Endothelial cell of umbilical vein (primary cell): ENCODE measurements around the gene CES5A. TPM values are rescaled to one million over a fixed set of nuclear protein-coding genes. Genes with fewer than 3 reads are reported as not detected.

Experiments used
- Bru-seq: library from RNA; stranded (reverse); fragments of 400-500 nt; gene quantifications from one replicate; lab custom pipeline; 2021; lab: Mats Ljungman, UMichigan
- BruChase-seq, 2 experiments: library from RNA; stranded (reverse); fragments of 400-500 nt; gene quantifications; one replicate each; lab custom pipeline; 2021; lab: Mats Ljungman, UMichigan
- BruUV-seq: library from RNA; stranded (reverse); fragments of 400-500 nt; replicated peaks from 2 replicates; lab custom pipeline; 2021; lab: Mats Ljungman, UMichigan
- CTCF ChIA-PET: fragments of 300-600, 350-600 bp; sonication (Branson Sonifier 250); formaldehyde crosslinking; loops from one replicate; lab custom pipeline; 2021; ENCODE audit warnings: antibody characterized with exemption, inconsistent platforms; lab: Charles Lee
- POLR2A ChIA-PET: fragments of 300-600, 350-600 bp; sonication (Branson Sonifier 250); formaldehyde crosslinking; loops from one replicate; lab custom pipeline; 2021; ENCODE audit warnings: antibody characterized with exemption, inconsistent platforms; lab: Charles Lee
- DNase-seq: peaks from one replicate; pipeline ENCODE4 v3.0.0-alpha.2; 2011; ENCODE audit warnings: low read depth, low spot score
- FAIRE-seq: peaks from 2 replicates; lab custom pipeline; 2011; peaks lifted over from hg19 to GRCh38; lab: Jason Lieb, UNC
- H2AFZ ChIP-seq: 2 replicates; pipeline ENCODE4 v1.6.0; 2012; ENCODE audit warnings: low read depth, low read length, control low read depth, inconsistent platforms
- H3K27ac ChIP-seq: 2 replicates; pipeline ENCODE4 v1.5.1; 2011; ENCODE audit warnings: low read depth, mild to moderate bottlenecking, control low read depth, low read length, moderate library complexity; ENCODE audit not compliant: insufficient read depth
- H3K27me3 ChIP-seq, 2 experiments: 2 replicates each; pipeline versions ENCODE4 v1.6.0 to v1.6.1; 2011; ENCODE audit warnings: low read length in 2 of 2, mixed read lengths in 1 of 2; ENCODE audit not compliant: control insufficient read depth in 2 of 2, insufficient read depth in 2 of 2
- H3K36me3 ChIP-seq, 2 experiments: 2 replicates in 1 of 2; 3 replicates in 1 of 2; pipeline ENCODE4 v1.5.1; 2011; ENCODE audit warnings: low read length in 2 of 2, mild to moderate bottlenecking in 1 of 2, moderate library complexity in 1 of 2; ENCODE audit not compliant: control insufficient read depth in 2 of 2, insufficient read depth in 2 of 2; ENCODE audit errors: extremely low read depth in 1 of 2
- H3K4me1 ChIP-seq: 3 replicates; pipeline ENCODE4 v1.5.1; 2011; ENCODE audit warnings: mild to moderate bottlenecking, low read length; ENCODE audit not compliant: control insufficient read depth, insufficient read depth; ENCODE audit errors: extremely low read depth
- H3K4me2 ChIP-seq: 2 replicates; pipeline ENCODE4 v1.6.1; 2011; ENCODE audit warnings: low read length, control low read depth, mixed read lengths; ENCODE audit not compliant: insufficient read depth
- H3K4me3 ChIP-seq, 3 experiments: fragments of 200-600 bp in 1 of 3; sonication (generic), shearing (Covaris generic) in 1 of 3; replicated peaks in 1 of 3; 2 replicates each; pipeline ENCODE4 v1.5.1; 2011 to 2016; ENCODE audit warnings: control low read depth in 3 of 3, low read length in 3 of 3, mild to moderate bottlenecking in 2 of 3, inconsistent platforms in 1 of 3, low read depth in 1 of 3, moderate library complexity in 1 of 3; ENCODE audit not compliant: insufficient read depth in 1 of 3
- H3K79me2 ChIP-seq: 2 replicates; pipeline ENCODE4 v1.6.0; 2012; ENCODE audit warnings: low read length, inconsistent platforms; ENCODE audit not compliant: control insufficient read depth, insufficient read depth
- H3K9ac ChIP-seq: replicated peaks from 2 replicates; pipeline ENCODE3; 2011; ENCODE audit warnings: low read length, control low read depth; ENCODE audit not compliant: insufficient read depth; ENCODE audit errors: extremely low read depth
- H3K9me1 ChIP-seq: replicated peaks from 3 replicates; pipeline ENCODE4 v1.6.0; 2011; ENCODE audit warnings: mild to moderate bottlenecking, low read length; ENCODE audit not compliant: control insufficient read depth, insufficient read depth; ENCODE audit errors: extremely low read depth
- H3K9me3 ChIP-seq: replicated peaks from 2 replicates; pipeline ENCODE4 v1.5.1; 2012; ENCODE audit warnings: low read length, inconsistent platforms; ENCODE audit not compliant: control insufficient read depth, insufficient read depth
- H4K20me1 ChIP-seq: replicated peaks from 2 replicates; pipeline ENCODE3; 2011; ENCODE audit warnings: mild to moderate bottlenecking, low read length; ENCODE audit not compliant: control insufficient read depth, insufficient read depth; ENCODE audit errors: extremely low read depth
- CTCF ChIP-seq, 2 donors: IDR thresholded peaks; 1 replicate in 1 of 2; 2 replicates in 1 of 2; pipeline ENCODE4 v1.5.1; 2011; ENCODE audit warnings: low read length in 2 of 2, mild to moderate bottlenecking in 2 of 2, moderate library complexity in 2 of 2, control low read depth in 1 of 2, inconsistent platforms in 1 of 2, low read depth in 1 of 2; ENCODE audit not compliant: insufficient read depth in 1 of 2; ENCODE audit errors: extremely low read depth in 1 of 2
- EZH2 ChIP-seq: IDR thresholded peaks from 2 replicates; pipeline ENCODE4 v1.6.1; 2012; ENCODE audit warnings: borderline replicate concordance, low read depth, mild to moderate bottlenecking, moderate library complexity, low read length, inconsistent platforms; ENCODE audit not compliant: severe bottlenecking
- FOS ChIP-seq: IDR thresholded peaks from 2 replicates; pipeline ENCODE4 v1.6.1; 2011; ENCODE audit warnings: mild to moderate bottlenecking, low read length, moderate library complexity, borderline replicate concordance; ENCODE audit not compliant: insufficient read depth
- GATA2 ChIP-seq: IDR thresholded peaks from 2 replicates; pipeline ENCODE4 v1.7.0; 2011; ENCODE audit warnings: low read depth, mild to moderate bottlenecking, moderate library complexity, mixed read lengths, low read length; ENCODE audit not compliant: insufficient read length, insufficient read depth
- JUN ChIP-seq: IDR thresholded peaks from 2 replicates; pipeline ENCODE4 v1.6.1; 2011; ENCODE audit warnings: borderline replicate concordance, low read depth; ENCODE audit not compliant: insufficient read length, insufficient read depth
- MAX ChIP-seq: IDR thresholded peaks from 2 replicates; pipeline ENCODE4 v1.6.1; 2011; ENCODE audit not compliant: insufficient read depth, insufficient read length
- MYC ChIP-seq: IDR thresholded peaks from one replicate; pipeline ENCODE4 v1.6.1; 2011; ENCODE audit warnings: mild to moderate bottlenecking, low read depth, low read length
- POLR2A ChIP-seq: IDR thresholded peaks from 2 replicates; pipeline ENCODE4 v1.6.1; 2012; ENCODE audit warnings: low read depth, mild to moderate bottlenecking, control low read depth, low read length
- POLR2AphosphoS5 ChIP-seq: IDR thresholded peaks from 2 replicates; pipeline ENCODE4 v1.6.1; 2012; ENCODE audit warnings: low read depth, mild to moderate bottlenecking, control low read depth, low read length, moderate library complexity; ENCODE audit not compliant: insufficient read depth
- dilution Hi-C: fragments of 300-500 bp; cut with MboI; formaldehyde crosslinking; loops from one replicate; pipeline ENCODE4 v1.15.0; 2019; ENCODE audit warnings: low sequenced_read_pairs; ENCODE audit not compliant: extremely low pct_ligation_motif_present
- intact Hi-C: fragments of 100-400 bp; cut with micrococcal nuclease; formaldehyde crosslinking; loops from one replicate; pipeline ENCODE4 v1.10.0; 2022
- long read RNA-seq: library from polyadenylated mRNA; stranded (forward); transcript quantifications from one replicate; pipeline ENCODE4 v2.0.0, GENCODE V29; 2021
- polyA minus RNA-seq, 3 experiments: library from RNA; depleted of rRNA, polyadenylated mRNA; stranded (reverse); fragments of >200 nt; gene quantifications; 1 replicate in 1 of 3; 2 replicates in 2 of 3; pipeline ENCODE4 v1.2.3, GENCODE V29; 2011
- polyA plus RNA-seq, 4 experiments: library from polyadenylated mRNA; depleted of rRNA in 3 of 4; stranded (reverse) in 3 of 4; unstranded in 1 of 4; fragments of >200 nt; gene quantifications; 2 replicates each; pipeline versions ENCODE4 v1.2.1 to v1.2.3, GENCODE V29; 2011 to 2012; ENCODE audit warnings: missing spikeins in 1 of 4
- total RNA-seq: library from RNA; stranded (reverse); gene quantifications from 2 replicates; pipeline ENCODE4 v1.2.3, GENCODE V29; 2021

CES5A gene
- total RNA-seq (not detected in 2 replicates), polyA plus RNA-seq (not detected in 2 replicates), polyA minus RNA-seq (not detected in 2 replicates), Bru-seq, nascent RNA (not detected), BruChase-seq, experiment 1, labeled RNA remaining after a 6-hour chase (not detected), BruChase-seq, experiment 2, labeled RNA remaining after a 2-hour chase (not detected)
- not detected in 2 replicates for polyA plus RNA-seq (2011; cell fraction: cytosol; rRNA removed)
- polyA plus RNA-seq (2011; cell fraction: nucleus; rRNA removed): not detected in 2 replicates
- not detected in 2 replicates for polyA plus RNA-seq (2012)
- not detected for polyA minus RNA-seq (2011; cell fraction: cytosol; rRNA and poly(A)+ RNA removed)
- polyA minus RNA-seq (2011; cell fraction: nucleus; rRNA and poly(A)+ RNA removed): not detected in 2 replicates
- long read RNA-seq: 0 reads

GRCh38 chr16:55875273-55875672 is at the start of gene CES5A:
CES5A (minus strand) TSS chr16:55875373; CDS start chr16:55875221, 152 bp downstream.
- no peak within 1 kb of the TSS for H3K9ac ChIP-seq
- BruUV-seq: no TSS peak
- dilution Hi-C loops (no loop called here), intact Hi-C loops (no loop called here)
- H3K27me3 ChIP-seq: no peaks in the 10 kb centered on the region
- H3K79me2 ChIP-seq: no peaks in the 10 kb centered on the region
- no peaks in the 10 kb centered on the region for H4K20me1 ChIP-seq
- H3K9me3 ChIP-seq: no peaks in the 10 kb centered on the region
- no peak within 1 kb of the TSS for H3K4me3 ChIP-seq
- DNase-seq: no peak
- no peak within 1 kb of the TSS for H3K27ac ChIP-seq
- FAIRE-seq: no peak
- H3K4me1 ChIP-seq: no peaks in the 10 kb centered on the region
- no peak for TF ChIP-seq POLR2A
- TF ChIP-seq FOS: no peak
- no peak for TF ChIP-seq MAX
- TF ChIP-seq JUN: no peak
- TF ChIP-seq EZH2: no peak
- TF ChIP-seq CTCF (IDR thresholded peaks at IDR 0.05; ENCODE audit: extremely low read depth in 1 of 2, insufficient read depth in 1 of 2, low read depth in 1 of 2, low read length in 2 of 2): no peak
- TF ChIP-seq MYC: no peak
- no peak for TF ChIP-seq GATA2
- no peak for TF ChIP-seq POLR2AphosphoS5
- no peaks in the 10 kb centered on the region for H3K36me3 ChIP-seq
- ChIA-PET POLR2A (no interaction called here), CTCF (no interaction called here)
- no peaks in the 10 kb centered on the region for H3K9me1 ChIP-seq
- H3K4me2 ChIP-seq: no peak within 1 kb of the TSS
- H2AFZ ChIP-seq: no peak within 1 kb of the TSS
